Smooth muscle cell (in vitro differentiated cells): ENCODE measurements around the gene LRRC40. TPM values are rescaled to one million over a fixed set of nuclear protein-coding genes. Genes with fewer than 3 reads are reported as not detected.

Source experiments
- DNase-seq: peaks from one replicate; lab custom pipeline; 2025; ENCODE audit not compliant: unreplicated experiment; lab: John Stamatoyannopoulos, UW
- H2AFZ ChIP-seq: fragments of 200-600 bp; sonication (generic); 2 replicates; pipeline ENCODE4 v1.6.0; 2016; ENCODE audit warnings: antibody characterized with exemption, low read depth, mild to moderate bottlenecking
- H3F3A ChIP-seq: fragments of 200-600 bp; sonication (generic); 2 replicates; pipeline ENCODE4 v1.6.0; 2017; ENCODE audit warnings: antibody characterized with exemption, low read depth
- H3K27ac ChIP-seq: fragments of 200-600 bp; sonication (generic); 2 replicates; pipeline ENCODE4 v1.5.1; 2016; ENCODE audit warnings: low read depth, mild to moderate bottlenecking
- H3K27me3 ChIP-seq: fragments of 200-600 bp; sonication (generic); 2 replicates; pipeline ENCODE4 v1.6.1; 2016; ENCODE audit warnings: low read depth, mild to moderate bottlenecking
- H3K36me3 ChIP-seq: fragments of 200-600 bp; sonication (generic); 2 replicates; pipeline ENCODE4 v1.5.1; 2016; ENCODE audit warnings: low read depth
- H3K4me1 ChIP-seq: fragments of 200-600 bp; sonication (generic); 2 replicates; pipeline ENCODE4 v1.5.1; 2016; ENCODE audit warnings: low read depth
- H3K4me2 ChIP-seq: fragments of 200-600 bp; sonication (generic); 2 replicates; pipeline ENCODE4 v1.6.0; 2016; ENCODE audit warnings: mild to moderate bottlenecking
- H3K4me3 ChIP-seq: fragments of 200-600 bp; sonication (generic); 2 replicates; pipeline ENCODE4 v1.5.1; 2016; ENCODE audit warnings: mild to moderate bottlenecking
- H3K79me2 ChIP-seq: fragments of 200-600 bp; sonication (generic); 2 replicates; pipeline ENCODE4 v1.6.0; 2016; ENCODE audit warnings: low read depth, mild to moderate bottlenecking
- H3K9ac ChIP-seq: fragments of 200-600 bp; sonication (generic); 2 replicates; pipeline ENCODE4 v1.6.0; 2016; ENCODE audit warnings: low read depth
- H3K9me3 ChIP-seq: fragments of 200-600 bp; sonication (generic); replicated peaks from 2 replicates; pipeline ENCODE4 v1.5.1; 2016; ENCODE audit warnings: low read depth
- H4K20me1 ChIP-seq: fragments of 200-600 bp; sonication (generic); 2 replicates; pipeline ENCODE4 v1.6.0; 2016; ENCODE audit warnings: low read depth
- CTCF ChIP-seq: fragments of 200-600 bp; sonication (generic); IDR thresholded peaks from 2 replicates; pipeline ENCODE4 v1.5.1; 2017; ENCODE audit warnings: borderline replicate concordance, mild to moderate bottlenecking, antibody characterized with exemption; ENCODE audit not compliant: insufficient read depth, poor library complexity, severe bottlenecking
- WGBS: methylation state at CpG from one replicate; pipeline ENCODE4 v1.1.7; 2016; ENCODE audit warnings: low lambda C conversion rate; 5-methylcytosine and 5-hydroxymethylcytosine counted together
- polyA plus RNA-seq: library from polyadenylated mRNA; unstranded; fragments of >200 nt; fragmentation: Nextera tagmentation; extraction: Ambion mirVana; gene quantifications from 2 replicates; pipeline ENCODE4 v1.2.1, GENCODE V29; 2016
- total RNA-seq: library from RNA; depleted of rRNA; stranded (reverse); fragments of >200 nt; gene quantifications from 2 replicates; pipeline ENCODE4 v1.2.3, GENCODE V29; 2014

LRRC40 gene
- total and polyA plus RNA-seq, 2 experiments from 2014 or later: 11.8 to 32.9 TPM

GRCh38 chr1:70227439-70227838 lies 22.1 kb upstream of the LRRC40 start:
- Histone ChIP-seq H3K4me1 (peaks cover 20% of the 10 kb centered on the region), H3K27ac (no peak overlapping the region), H4K20me1 (peaks cover 100% of the 10 kb centered on the region), H3K36me3 (peaks cover 18% of the 10 kb centered on the region), H3K4me3 (no peak overlapping the region), H3K4me2 (no peak overlapping the region), H3K9ac (no peak overlapping the region), H3K79me2 (peaks cover 93% of the 10 kb centered on the region), H3K9me3 (no peaks in the 10 kb centered on the region), H3K27me3 (no peaks in the 10 kb centered on the region), H2AFZ (no peak overlapping the region), H3F3A (no peaks in the 10 kb centered on the region)
- DNase-seq: no peak
- WGBS: 90% methylated on average over 1 of the region's 1 CpG
- TF ChIP-seq CTCF: no peak

GRCh38 chr1:70224954-70225353 lies 19.6 kb upstream of the LRRC40 start:
- Histone ChIP-seq H3K36me3 (peaks cover 6% of the 10 kb centered on the region), H3K9ac (no peak overlapping the region), H3K9me3 (no peaks in the 10 kb centered on the region), H3K79me2 (peaks cover 91% of the 10 kb centered on the region), H2AFZ (no peak overlapping the region), H3K27ac (peak overlapping the region; percentile 97), H3K4me3 (no peak overlapping the region), H3F3A (peaks cover 7% of the 10 kb centered on the region), H3K4me2 (no peak overlapping the region), H3K27me3 (no peaks in the 10 kb centered on the region), H4K20me1 (peaks cover 75% of the 10 kb centered on the region), H3K4me1 (peaks cover 28% of the 10 kb centered on the region)
- no peak for DNase-seq
- no peak for TF ChIP-seq CTCF
- 66% methylated on average over 2 of the region's 2 CpGs for WGBS

- no peak for TF ChIP-seq CTCF
- Histone ChIP-seq H4K20me1 (peaks cover 58% of the 10 kb centered on the region), H3K9me3 (no peaks in the 10 kb centered on the region), H3K36me3 (no peaks in the 10 kb centered on the region), H3K27me3 (no peaks in the 10 kb centered on the region), H3K27ac (peak overlapping the region; percentile 97), H3K79me2 (peaks cover 93% of the 10 kb centered on the region), H3K9ac (peak overlapping the region; percentile 94), H3F3A (peaks cover 15% of the 10 kb centered on the region), H3K4me3 (peak overlapping the region; percentile 78), H3K4me1 (peaks cover 28% of the 10 kb centered on the region), H2AFZ (no peak overlapping the region), H3K4me2 (peak overlapping the region; percentile 85)
- 47% methylated on average over 3 of the region's 3 CpGs for WGBS
- no peak for DNase-seq
These were observed 17.4 kb upstream of the LRRC40 start for GRCh38 chr1:70222716-70223235.
